ENCODE data around the gene IWS1. TPM values are rescaled to one million over a fixed set of nuclear protein-coding genes. Genes with fewer than 3 reads are reported as not detected.

Gene IWS1
- total RNA-seq, 1 donor: 36.6 TPM

- Histone ChIP-seq H3K4me1 (ENCODE audit: insufficient read depth, low read length) (peaks cover 11% of the 10 kb centered on the region), H3K9me3 (ENCODE audit: low read depth, low read length) (no peaks in the 10 kb centered on the region), H3K79me2 (ENCODE audit: insufficient read depth, low read length) (no peaks in the 10 kb centered on the region), H3K4me3 (ENCODE audit: insufficient read depth, low read length) (no peak overlapping the region), H3K27ac (ENCODE audit: low read depth, low read length) (no peak overlapping the region), H3K27me3 (ENCODE audit: insufficient read depth, low read length) (no peaks in the 10 kb centered on the region), H4K20me1 (ENCODE audit: insufficient read depth, low read length) (no peaks in the 10 kb centered on the region), H3K4me2 (ENCODE audit: insufficient read depth, low read length) (no peak overlapping the region), H2AFZ (ENCODE audit: low read length) (no peak overlapping the region), H3K36me3 (ENCODE audit: insufficient read depth, low read length) (no peaks in the 10 kb centered on the region)
- TF ChIP-seq CTCF (IDR thresholded peaks at IDR 0.05; ENCODE audit: extremely low read depth, low read depth, low read length): no peak
- no peak for DNase-seq (ENCODE audit: insufficient read length, low spot score, missing footprints)
Observed at GRCh38 chr2:127462461-127462860, 63.8 kb downstream of the IWS1 start.

GRCh38 chr2:127456960-127457359 lies 69.3 kb downstream of the IWS1 start:
- H3K27ac ChIP-seq (ENCODE audit: low read depth, low read length): no peak overlapping the region
- no peak for TF ChIP-seq CTCF (IDR thresholded peaks at IDR 0.05; ENCODE audit: extremely low read depth, low read depth, low read length)

GRCh38 chr2:127455566-127456493 lies 70.5 kb downstream of the IWS1 start:
- no peaks in the 10 kb centered on the region for H4K20me1 ChIP-seq (ENCODE audit: insufficient read depth, low read length)

More at GRCh38 chr2:127456960-127457359, 69.3 kb downstream of the IWS1 start:
- H3K9me3 ChIP-seq (ENCODE audit: low read depth, low read length): no peaks in the 10 kb centered on the region
- no peak overlapping the region for H2AFZ ChIP-seq (ENCODE audit: low read length)
- H3K4me3 ChIP-seq (ENCODE audit: insufficient read depth, low read length): no peak overlapping the region
- no peaks in the 10 kb centered on the region for H4K20me1 ChIP-seq (ENCODE audit: insufficient read depth, low read length)
- H3K4me1 ChIP-seq (ENCODE audit: insufficient read depth, low read length): no peaks in the 10 kb centered on the region
- H3K36me3 ChIP-seq (ENCODE audit: insufficient read depth, low read length): no peaks in the 10 kb centered on the region
- no peak for DNase-seq (ENCODE audit: insufficient read length, low spot score, missing footprints)
- no peak overlapping the region for H3K4me2 ChIP-seq (ENCODE audit: insufficient read depth, low read length)
- H3K27me3 ChIP-seq (ENCODE audit: insufficient read depth, low read length): no peaks in the 10 kb centered on the region
- no peaks in the 10 kb centered on the region for H3K79me2 ChIP-seq (ENCODE audit: insufficient read depth, low read length)

More at GRCh38 chr2:127455566-127456493, 70.5 kb downstream of the IWS1 start:
- H3K79me2 ChIP-seq (ENCODE audit: insufficient read depth, low read length): no peaks in the 10 kb centered on the region
- no peak for DNase-seq (ENCODE audit: insufficient read length, low spot score, missing footprints)
- no peaks in the 10 kb centered on the region for H3K27me3 ChIP-seq (ENCODE audit: insufficient read depth, low read length)
- no peak overlapping the region for H2AFZ ChIP-seq (ENCODE audit: low read length)
- H3K4me3 ChIP-seq (ENCODE audit: insufficient read depth, low read length): no peak overlapping the region
- no peak overlapping the region for H3K4me2 ChIP-seq (ENCODE audit: insufficient read depth, low read length)
- H3K4me1 ChIP-seq (ENCODE audit: insufficient read depth, low read length): no peaks in the 10 kb centered on the region
- no peaks in the 10 kb centered on the region for H3K36me3 ChIP-seq (ENCODE audit: insufficient read depth, low read length)
- no peak overlapping the region for H3K27ac ChIP-seq (ENCODE audit: low read depth, low read length)
- no peaks in the 10 kb centered on the region for H3K9me3 ChIP-seq (ENCODE audit: low read depth, low read length)
- TF ChIP-seq CTCF (IDR thresholded peaks at IDR 0.05; ENCODE audit: extremely low read depth, low read depth, low read length): no peak
